ENCODE measurements around the gene CEMIP.
A peak's percentile ranks its signal among the peaks of the same experiment; 100 is the strongest.

Gene CEMIP

GRCh38 chr15:80778964-80779657, at the start of gene CEMIP:
Gene CEMIP, plus strand, starts transcription at chr15:80779370. Its CDS starts 94,510 bp downstream, at chr15:80873880.
- DNase-seq: peak; percentile 44

- no peak for DNase-seq
Measured at GRCh38 chr15:80730387-80730786, 48.8 kb upstream of the CEMIP start.

GRCh38 chr15:80730926-80731325, 48.2 kb upstream of the CEMIP start:
- no peak for DNase-seq

GRCh38 chr15:80732167-80732566, 47.0 kb upstream of the CEMIP start:
- DNase-seq: no peak

- DNase-seq: no peak
Measured at GRCh38 chr15:80732818-80733217, 46.4 kb upstream of the CEMIP start.

GRCh38 chr15:80733460-80733859, 45.7 kb upstream of the CEMIP start:
- no peak for DNase-seq

- no peak for DNase-seq
Measured at GRCh38 chr15:80735344-80735743, 43.8 kb upstream of the CEMIP start.

GRCh38 chr15:80736560-80736959, 42.6 kb upstream of the CEMIP start:
- DNase-seq: no peak

- no peak for DNase-seq
Measured at GRCh38 chr15:80739919-80740318, 39.3 kb upstream of the CEMIP start.

GRCh38 chr15:80742081-80742480, 37.1 kb upstream of the CEMIP start:
- DNase-seq: no peak

- no peak for DNase-seq
Measured at GRCh38 chr15:80743189-80743833, 35.9 kb upstream of the CEMIP start.

- no peak for DNase-seq
Measured at GRCh38 chr15:80744415-80744814, 34.8 kb upstream of the CEMIP start.

- DNase-seq: no peak
Measured at GRCh38 chr15:80744826-80745225, 34.3 kb upstream of the CEMIP start.

GRCh38 chr15:80745888-80746287, 33.3 kb upstream of the CEMIP start:
- no peak for DNase-seq

GRCh38 chr15:80747317-80748053, 31.7 kb upstream of the CEMIP start:
- DNase-seq: no peak

- DNase-seq: no peak
Measured at GRCh38 chr15:80749589-80749988, 29.6 kb upstream of the CEMIP start.

- no peak for DNase-seq
Measured at GRCh38 chr15:80750575-80750974, 28.6 kb upstream of the CEMIP start.

GRCh38 chr15:80752204-80752603, 27.0 kb upstream of the CEMIP start:
- DNase-seq: no peak

- no peak for DNase-seq
Measured at GRCh38 chr15:80753161-80753560, 26.0 kb upstream of the CEMIP start.

- no peak for DNase-seq
Measured at GRCh38 chr15:80754014-80754413, 25.2 kb upstream of the CEMIP start.

GRCh38 chr15:80755885-80756284, 23.3 kb upstream of the CEMIP start:
- no peak for DNase-seq

GRCh38 chr15:80758130-80758745, 20.9 kb upstream of the CEMIP start:
- no peak for DNase-seq

GRCh38 chr15:80760960-80761359, 18.2 kb upstream of the CEMIP start:
- DNase-seq: no peak

- DNase-seq: no peak
Measured at GRCh38 chr15:80761754-80762153, 17.4 kb upstream of the CEMIP start.
